HepG2 (cell line): Measurements from ENCODE around the gene VPS26A. TPM values are rescaled to one million over a fixed set of nuclear protein-coding genes. Genes with fewer than 3 reads are reported as not detected.

ENCODE experiments used
- ARID2 ChIP-seq: sonication (generic); formaldehyde crosslinking; IDR thresholded peaks from 2 replicates; pipeline ENCODE4 v1.8.1; 2022; ENCODE audit warnings: mild to moderate bottlenecking, missing genetic modification reagents, borderline replicate concordance
- ASH2L ChIP-seq: fragments of 300-600, 200-600 bp; sonication (generic); IDR thresholded peaks from 2 replicates; pipeline ENCODE4 v1.7.0; 2017; ENCODE audit warnings: low read depth, mild to moderate bottlenecking, moderate library complexity, mixed read lengths, low read length; ENCODE audit not compliant: insufficient read length
- ATRX ChIP-seq: sonication (generic); formaldehyde crosslinking; IDR thresholded peaks from 2 replicates; pipeline ENCODE4 v1.4.0; 2020; ENCODE audit warnings: missing genetic modification reagents, borderline replicate concordance
- DMTF1 ChIP-seq: sonication (generic); formaldehyde crosslinking; IDR thresholded peaks from 2 replicates; pipeline ENCODE4 v1.4.0; 2020; ENCODE audit warnings: mild to moderate bottlenecking, missing genetic modification reagents
- HOXD1 ChIP-seq: sonication (generic); formaldehyde crosslinking; IDR thresholded peaks from 2 replicates; pipeline ENCODE4 v1.5.0; 2020; ENCODE audit warnings: missing genetic modification reagents
- KAT7 ChIP-seq: IDR thresholded peaks from 2 replicates; pipeline ENCODE4 v1.6.1; 2018; ENCODE audit warnings: borderline replicate concordance, missing compliant biosample characterization
- NBN ChIP-seq: fragments of 450-650 bp; conservative IDR thresholded peaks from 2 replicates; pipeline ENCODE4 v1.6.1; 2017
- NFATC3 ChIP-seq: sonication (generic); formaldehyde crosslinking; IDR thresholded peaks from 2 replicates; pipeline ENCODE4 v1.5.1; 2020; ENCODE audit warnings: mild to moderate bottlenecking, missing genetic modification reagents
- PAXIP1 ChIP-seq: sonication (generic); formaldehyde crosslinking; conservative IDR thresholded peaks from 2 replicates; pipeline ENCODE4 v1.4.0; 2020; ENCODE audit warnings: mild to moderate bottlenecking, missing genetic modification reagents, moderate library complexity
- RBM39 ChIP-seq: fragments of 200-400 bp; formaldehyde crosslinking; IDR thresholded peaks from one replicate; pipeline ENCODE4 v1.6.1; 2018; ENCODE audit warnings: antibody characterized with exemption, mild to moderate bottlenecking, low read depth, low read length; ENCODE audit not compliant: poor library complexity, severe bottlenecking
- SMAD1 ChIP-seq: sonication (generic); formaldehyde crosslinking; IDR thresholded peaks from 2 replicates; pipeline ENCODE4 v1.4.0; 2020; ENCODE audit warnings: missing genetic modification reagents, low read depth, mild to moderate bottlenecking, borderline replicate concordance
- SP4 ChIP-seq: sonication (generic); formaldehyde crosslinking; IDR thresholded peaks from 2 replicates; pipeline ENCODE4 v1.8.1; 2023; ENCODE audit warnings: mild to moderate bottlenecking, missing genetic modification reagents
- ZBTB3 ChIP-seq: sonication (generic); formaldehyde crosslinking; IDR thresholded peaks from 2 replicates; pipeline ENCODE4 v1.4.0; 2020; ENCODE audit warnings: low read depth, mild to moderate bottlenecking, moderate library complexity, missing genetic modification reagents, borderline replicate concordance
- ZC3H13 ChIP-seq: sonication (generic); formaldehyde crosslinking; IDR thresholded peaks from 2 replicates; pipeline ENCODE4 v1.8.1; 2023; ENCODE audit warnings: mild to moderate bottlenecking, missing genetic modification reagents, moderate library complexity
- ZGPAT ChIP-seq: IDR thresholded peaks from 2 replicates; pipeline ENCODE4 v1.6.1; 2016; ENCODE audit warnings: mild to moderate bottlenecking
- ZNF160 ChIP-seq: sonication (generic); formaldehyde crosslinking; IDR thresholded peaks from 2 replicates; pipeline ENCODE4 v1.8.0; 2022; ENCODE audit warnings: mild to moderate bottlenecking, inconsistent platforms, missing genetic modification reagents
- ZNF326 ChIP-seq: sonication (generic); formaldehyde crosslinking; IDR thresholded peaks from 2 replicates; pipeline ENCODE4 v1.4.0; 2020; ENCODE audit warnings: missing genetic modification reagents, borderline replicate concordance
- ZNF432 ChIP-seq: sonication (generic); formaldehyde crosslinking; IDR thresholded peaks from 2 replicates; pipeline ENCODE4 v1.5.0; 2020; ENCODE audit warnings: missing genetic modification reagents, mild to moderate bottlenecking, borderline replicate concordance
- ZNF547 ChIP-seq: sonication (generic); formaldehyde crosslinking; IDR thresholded peaks from 2 replicates; pipeline ENCODE4 v1.5.1; 2020; ENCODE audit warnings: mild to moderate bottlenecking, missing genetic modification reagents
- ZNF766 ChIP-seq: sonication (generic); formaldehyde crosslinking; IDR thresholded peaks from 2 replicates; pipeline ENCODE4 v1.5.0; 2020; ENCODE audit warnings: missing genetic modification reagents, borderline replicate concordance
- polyA plus RNA-seq, 8 experiments: library from polyadenylated mRNA; depleted of rRNA in 3 of 8; stranded (reverse) in 7 of 8; unstranded in 1 of 8; fragments of >200 nt; fragmentation: Illumina TruSeq in 4 of 8; extraction: Trizol in 4 of 8; gene quantifications; 2 replicates each; pipeline versions ENCODE4 v1.2.1 to v1.2.3, GENCODE V29; 2011 to 2016; ENCODE audit warnings: low read depth in 4 of 8, missing spikeins in 1 of 8, mixed read lengths in 1 of 8; ENCODE audit not compliant: insufficient read depth in 1 of 8
- total RNA-seq, 5 experiments: library from RNA; depleted of rRNA; stranded (reverse); fragments of >200 nt; fragmentation: Illumina TruSeq; extraction: Trizol; gene quantifications; 2 replicates each; pipeline ENCODE4 v1.2.3, GENCODE V29; 2016; ENCODE audit warnings: low read depth in 1 of 5
- TF ChIP-seq, protein P1 (sequence below): sonication (generic); formaldehyde crosslinking; IDR thresholded peaks from 2 replicates; pipeline ENCODE4 v1.4.0; 2020; ENCODE audit warnings: missing genetic modification reagents

VPS26A gene
- total and polyA plus RNA-seq, 2 of the 13 experiments (the other 11 are each of a cell fraction or from before 2014, with no cell fraction given) = 12.9 to 32.6 TPM

DNA sequence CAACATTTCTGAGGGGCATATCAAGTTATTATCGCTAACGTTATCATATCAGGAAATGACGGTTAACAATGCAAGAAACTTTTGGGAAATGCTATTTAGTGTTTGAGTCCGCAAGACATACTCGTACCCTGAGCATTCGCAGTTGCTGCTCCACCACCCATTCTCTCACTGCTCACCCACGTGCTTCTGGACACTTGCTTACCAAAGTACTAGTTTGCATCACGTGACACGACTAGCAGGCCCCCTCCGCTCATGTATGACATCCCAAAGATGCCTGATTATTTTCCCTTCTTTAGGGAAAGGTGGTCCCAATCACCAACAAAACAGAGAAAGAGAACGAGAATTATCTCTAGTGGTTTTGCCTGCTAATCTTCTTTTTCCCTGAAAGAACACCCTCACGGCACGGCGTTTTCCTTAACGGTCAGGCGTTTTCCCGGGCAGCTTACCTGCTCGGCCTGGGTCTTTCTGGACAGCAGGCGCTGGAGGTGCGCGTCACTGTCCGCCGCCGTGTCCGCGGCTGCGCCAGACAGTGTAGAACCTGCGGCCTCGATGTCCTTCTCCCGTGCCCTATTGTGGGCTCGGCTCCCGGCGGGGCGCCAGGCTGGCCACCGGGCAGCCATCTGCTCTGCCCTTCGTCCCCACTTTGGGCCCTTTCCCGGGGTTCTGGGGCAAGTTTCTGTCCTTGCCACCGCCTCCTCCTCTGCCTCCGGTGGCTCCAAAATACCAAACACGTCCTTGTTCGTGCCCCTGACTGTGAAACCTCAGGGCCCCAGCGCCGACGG, 56.0 kb downstream of the VPS26A start, which contains the start of gene SUPV3L1 (continued):
- TF ChIP-seq PAXIP1 (CRISPR knock-in tag) (no peak; the same call in 1 of the 2 replicates), SMAD1 (CRISPR knock-in tag) (no peak), ZC3H13 (CRISPR knock-in tag) (no peak), DMTF1 (CRISPR knock-in tag) (no peak), ATRX (CRISPR knock-in tag) (peak; percentile 43; the same call in 1 of the 2 replicates), ASH2L (peak; percentile 97), ZGPAT (CRISPR knock-in tag) (peak; percentile 83), ZNF547 (CRISPR knock-in tag) (no peak; the same call in 1 of the 2 replicates), NFATC3 (CRISPR knock-in tag) (no peak), HOXD1 (CRISPR knock-in tag) (peak; percentile 59; the same call in 1 of the 2 replicates), NBN (no peak), ZNF326 (CRISPR knock-in tag) (no peak), KAT7 (CRISPR knock-in tag) (no peak), ZNF432 (CRISPR knock-in tag) (no peak), ARID2 (no peak), RBM39 (peak; percentile 35), SP4 (CRISPR knock-in tag) (0 out of 2 replicates have a peak, but pooled peaks have one; percentile 55), ZBTB3 (CRISPR knock-in tag) (peak; percentile 64; the same call in 1 of the 2 replicates), ZNF160 (CRISPR knock-in tag) (no peak), ZNF766 (CRISPR knock-in tag) (no peak)
- TF ChIP-seq, protein P1, sequence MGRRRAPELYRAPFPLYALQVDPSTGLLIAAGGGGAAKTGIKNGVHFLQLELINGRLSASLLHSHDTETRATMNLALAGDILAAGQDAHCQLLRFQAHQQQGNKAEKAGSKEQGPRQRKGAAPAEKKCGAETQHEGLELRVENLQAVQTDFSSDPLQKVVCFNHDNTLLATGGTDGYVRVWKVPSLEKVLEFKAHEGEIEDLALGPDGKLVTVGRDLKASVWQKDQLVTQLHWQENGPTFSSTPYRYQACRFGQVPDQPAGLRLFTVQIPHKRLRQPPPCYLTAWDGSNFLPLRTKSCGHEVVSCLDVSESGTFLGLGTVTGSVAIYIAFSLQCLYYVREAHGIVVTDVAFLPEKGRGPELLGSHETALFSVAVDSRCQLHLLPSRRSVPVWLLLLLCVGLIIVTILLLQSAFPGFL (CRISPR knock-in tag) = no peak
